HG03103 (cell line): ENCODE results near the gene CFAP97D2.
A peak's percentile ranks its signal among the peaks of the same experiment; 100 is the strongest.
"Not testable (repeated sequence)": the region's sequence is repeated elsewhere in the genome, so short reads cannot be mapped to it uniquely, and the experiment has no call there.

Experiments used
- ATAC-seq: cut with Tn5 transposase; IDR thresholded peaks from one replicate; pipeline ENCODE4 v1.9.1; 2021; ENCODE audit warnings: low read depth; ENCODE audit not compliant: unreplicated experiment

The CFAP97D2 gene

DNA sequence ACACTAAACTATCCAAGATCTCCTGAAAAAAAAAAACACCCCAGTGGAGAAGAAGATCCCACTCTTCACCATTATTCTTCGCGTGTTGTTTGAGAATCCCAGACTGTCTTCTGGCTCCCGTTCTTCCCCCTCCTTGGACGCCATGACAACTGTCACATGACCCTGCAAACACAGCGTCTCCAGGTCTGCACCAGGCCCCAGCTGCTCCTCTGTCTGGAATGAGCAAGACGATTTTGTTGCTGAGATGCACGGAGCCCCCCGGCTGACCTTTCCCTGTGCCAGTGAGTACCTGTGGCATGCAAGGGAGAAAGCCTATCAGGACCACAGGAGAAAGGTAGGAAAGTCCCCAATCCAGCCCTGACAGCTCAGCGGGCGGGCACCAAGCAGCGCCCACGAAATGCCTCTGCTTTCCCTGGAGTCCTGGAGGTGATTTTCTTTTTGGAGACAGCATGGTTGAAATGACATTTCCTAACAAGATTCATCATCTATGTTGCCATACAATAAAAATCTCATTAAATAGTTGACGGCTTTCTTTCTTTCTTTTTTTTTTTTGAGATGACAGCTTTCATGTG, at the start of gene CFAP97D2:
TSS of gene CFAP97D2 (plus strand) at position 171 of the 572 bp plus-strand sequence. CDS start at position 245, 74 bp downstream.
- ATAC-seq: no peak

GRCh38 chr13:114129649-114130062, 49.4 kb upstream of the CFAP97D2 start:
- no peak for ATAC-seq

DNA sequence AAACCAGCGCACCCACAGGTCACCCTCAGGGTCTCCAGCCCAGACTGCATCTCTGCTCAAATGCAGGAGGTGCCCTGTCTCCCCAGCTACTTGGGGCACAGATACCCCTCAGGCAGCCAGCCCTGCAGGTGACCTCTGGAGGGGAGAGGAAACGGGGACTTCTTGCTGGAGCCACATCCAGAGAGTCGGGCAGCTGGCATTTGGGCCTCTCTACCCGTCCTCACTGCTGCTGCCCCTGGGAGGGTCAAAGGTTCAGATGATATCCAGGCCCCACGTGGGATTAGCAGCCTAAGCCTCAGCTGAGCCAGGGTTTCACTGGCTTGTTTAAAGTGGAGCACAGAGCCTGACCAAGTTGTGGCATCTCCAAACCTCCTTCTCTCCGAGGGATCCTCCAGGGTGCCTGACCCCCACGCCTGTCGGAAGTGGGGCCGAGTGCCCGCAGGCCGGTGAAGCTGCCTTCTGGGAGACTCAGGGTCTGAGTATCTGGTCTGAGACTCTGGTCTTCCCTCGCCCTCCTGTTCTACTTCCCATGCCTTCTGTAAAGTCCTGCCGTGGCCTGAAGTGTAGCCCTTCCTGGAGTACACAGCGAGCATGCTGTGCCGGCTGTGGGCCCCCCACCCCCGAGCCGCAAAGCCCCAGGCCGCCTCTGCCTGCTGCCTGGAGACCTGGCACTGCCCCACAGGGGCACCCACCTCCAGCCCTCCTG, 48.8 kb upstream of the CFAP97D2 start:
- no peak for ATAC-seq

DNA sequence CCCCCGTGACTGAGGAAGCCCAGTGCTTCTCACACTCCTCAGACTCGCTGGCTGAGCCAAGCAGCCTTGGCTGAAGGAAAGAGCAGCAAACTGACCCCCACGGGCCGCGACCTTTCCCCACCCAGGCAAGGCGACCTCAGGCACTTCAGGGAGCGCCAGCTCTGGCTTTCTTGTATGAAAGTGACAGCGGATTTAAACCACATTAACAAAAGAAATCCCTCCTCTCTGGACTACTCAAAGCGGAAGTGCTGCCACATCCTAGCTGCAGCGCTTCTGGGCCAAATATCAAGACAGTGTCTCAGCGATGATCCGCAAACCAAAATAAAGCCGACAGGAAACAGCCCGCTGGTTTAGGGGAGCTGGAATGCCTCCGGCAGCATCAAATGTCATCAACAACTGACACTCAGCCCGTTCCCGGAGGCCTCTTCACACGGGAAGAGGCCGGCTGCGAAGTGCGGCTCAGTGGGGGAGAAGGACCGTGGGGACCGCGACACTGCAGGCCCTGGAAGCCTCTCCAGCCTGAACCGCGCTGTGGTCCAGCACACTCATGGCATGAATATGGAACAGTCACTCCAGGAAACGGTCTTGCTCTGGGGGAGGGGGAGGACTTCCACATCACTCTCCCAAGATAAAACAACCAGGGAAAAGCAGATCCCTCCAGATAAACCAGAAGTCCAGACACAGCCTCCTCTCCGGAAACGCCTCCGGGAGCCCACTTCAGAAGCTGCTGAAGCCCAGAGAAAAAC, 48.0 kb upstream of the CFAP97D2 start:
- ATAC-seq: no peak

- ATAC-seq: no peak
Measured at GRCh38 chr13:114131583-114132418, 47.3 kb upstream of the CFAP97D2 start.

DNA sequence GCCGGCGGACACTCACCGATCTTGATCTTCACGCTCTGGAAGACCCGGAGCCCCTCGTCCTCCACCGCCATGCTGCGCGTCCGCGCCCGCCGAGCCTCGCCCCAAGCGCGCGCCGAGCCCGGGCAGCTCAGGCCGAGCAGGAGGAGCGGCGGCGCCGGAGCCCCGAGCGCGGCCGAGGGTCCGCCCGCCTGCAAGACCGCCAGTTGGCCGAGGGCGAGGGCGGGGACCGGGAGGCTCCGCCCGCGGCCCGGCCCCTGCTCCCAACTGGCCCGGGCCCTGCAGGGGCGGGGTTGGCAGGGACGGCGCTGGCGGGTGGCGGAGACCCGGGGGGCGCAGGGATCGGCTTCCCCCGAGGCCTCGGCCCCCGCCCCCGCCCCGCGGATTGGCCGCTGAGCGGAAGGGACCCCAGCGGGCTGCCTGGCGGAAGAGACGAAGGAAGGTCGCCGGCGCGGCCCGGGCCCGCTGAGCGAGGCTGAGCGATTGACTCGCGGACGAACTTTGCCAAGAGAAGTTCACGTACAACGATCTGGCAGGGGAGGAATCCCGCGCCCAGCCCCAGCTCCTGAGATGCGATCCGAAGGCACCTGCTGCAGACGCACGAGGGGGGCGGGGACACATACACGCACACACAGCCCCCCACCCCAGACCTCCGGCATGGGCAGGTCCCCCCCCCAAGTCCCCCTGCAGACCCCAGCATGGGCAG, 46.5 kb upstream of the CFAP97D2 start, which contains the start of gene RASA3:
TSS of gene RASA3 (minus strand) at position 205 of the 703 bp plus-strand sequence. CDS start at position 71, 134 bp downstream.
- ATAC-seq: peak; percentile 50

DNA sequence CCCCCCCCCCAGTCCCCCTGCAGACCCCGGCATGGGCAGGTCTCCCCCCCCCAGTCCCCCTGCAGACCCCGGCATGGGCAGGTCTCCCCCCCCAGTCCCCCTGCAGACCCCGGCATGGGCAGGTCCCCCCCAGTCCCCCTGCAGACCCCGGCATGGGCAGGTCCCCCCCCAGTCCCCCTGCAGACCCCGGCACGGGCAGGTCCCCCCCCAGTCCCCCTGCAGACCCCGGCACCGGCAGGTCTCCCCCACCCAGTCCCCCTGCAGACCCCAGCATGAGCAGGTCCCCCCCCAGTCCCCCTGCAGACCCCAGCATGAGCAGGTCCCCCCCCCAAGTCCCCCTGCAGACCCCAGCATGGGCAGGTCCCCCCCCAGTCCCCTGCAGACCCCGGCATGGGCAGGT, 45.9 kb upstream of the CFAP97D2 start:
- ATAC-seq: not testable (repeated sequence)

DNA sequence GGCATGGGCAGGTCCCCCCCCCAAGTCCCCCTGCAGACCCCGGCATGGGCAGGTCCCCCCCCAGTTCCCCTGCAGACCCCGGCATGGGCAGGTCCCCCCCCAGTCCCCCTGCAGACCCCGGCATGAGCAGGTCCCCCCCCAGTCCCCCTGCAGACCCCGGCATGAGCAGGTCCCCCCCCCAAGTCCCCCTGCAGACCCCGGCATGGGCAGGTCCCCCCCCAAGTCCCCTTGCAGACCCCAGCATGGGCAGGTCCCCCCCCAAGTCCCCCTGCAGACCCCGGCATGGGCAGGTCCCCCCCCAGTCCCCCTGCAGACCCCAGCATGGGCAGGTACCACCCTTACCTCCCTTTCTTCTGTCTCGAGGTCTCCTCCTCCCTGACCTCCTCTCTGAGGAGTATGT, 45.5 kb upstream of the CFAP97D2 start:
- not testable (repeated sequence) for ATAC-seq

- ATAC-seq: no peak
Measured at GRCh38 chr13:114134111-114134943, 44.7 kb upstream of the CFAP97D2 start.

GRCh38 chr13:114134944-114135610, 44.0 kb upstream of the CFAP97D2 start:
- no peak for ATAC-seq

DNA sequence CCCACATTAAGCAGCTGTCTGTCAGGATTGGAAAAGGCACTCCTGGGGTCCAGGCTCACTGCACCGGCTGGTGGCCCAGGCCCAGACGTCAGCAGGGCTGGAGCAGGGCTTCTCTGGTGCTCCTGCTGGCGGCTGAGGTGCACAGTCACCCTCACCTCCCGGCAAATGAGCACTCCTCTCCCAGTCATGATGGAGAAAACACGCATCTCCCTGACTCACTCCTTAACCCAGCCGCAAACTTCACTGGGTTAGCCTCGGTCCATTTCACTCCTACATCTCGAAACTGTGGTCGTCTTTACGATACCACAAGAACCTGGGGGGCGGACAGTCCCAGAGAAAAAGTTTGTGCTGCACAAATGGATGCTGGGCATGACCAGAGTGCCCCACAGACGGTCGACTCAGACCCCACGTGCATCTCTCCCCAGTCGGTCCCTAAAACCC, 43.3 kb upstream of the CFAP97D2 start:
- ATAC-seq: no peak

GRCh38 chr13:114136576-114136975, 42.5 kb upstream of the CFAP97D2 start:
- no peak for ATAC-seq

- ATAC-seq: no peak
Measured at GRCh38 chr13:114140131-114140905, 38.7 kb upstream of the CFAP97D2 start.

DNA sequence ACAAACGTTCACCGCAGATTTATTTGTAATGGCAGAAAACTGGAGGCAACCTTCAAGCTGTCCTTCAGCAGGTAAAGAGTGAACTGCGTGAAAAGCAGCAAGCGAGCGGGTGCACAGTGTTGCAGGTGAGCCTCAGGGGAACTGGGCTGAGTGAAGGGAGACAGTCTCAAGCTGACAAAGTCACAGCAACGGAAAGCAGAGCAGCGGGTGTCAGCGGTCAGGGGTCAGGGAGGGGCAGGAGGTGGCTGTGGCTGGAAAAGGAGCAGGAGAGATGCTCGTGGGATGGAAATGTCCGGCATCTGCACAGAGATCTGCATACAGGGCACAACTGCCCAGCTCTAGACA, 38.2 kb upstream of the CFAP97D2 start:
- ATAC-seq: no peak

DNA sequence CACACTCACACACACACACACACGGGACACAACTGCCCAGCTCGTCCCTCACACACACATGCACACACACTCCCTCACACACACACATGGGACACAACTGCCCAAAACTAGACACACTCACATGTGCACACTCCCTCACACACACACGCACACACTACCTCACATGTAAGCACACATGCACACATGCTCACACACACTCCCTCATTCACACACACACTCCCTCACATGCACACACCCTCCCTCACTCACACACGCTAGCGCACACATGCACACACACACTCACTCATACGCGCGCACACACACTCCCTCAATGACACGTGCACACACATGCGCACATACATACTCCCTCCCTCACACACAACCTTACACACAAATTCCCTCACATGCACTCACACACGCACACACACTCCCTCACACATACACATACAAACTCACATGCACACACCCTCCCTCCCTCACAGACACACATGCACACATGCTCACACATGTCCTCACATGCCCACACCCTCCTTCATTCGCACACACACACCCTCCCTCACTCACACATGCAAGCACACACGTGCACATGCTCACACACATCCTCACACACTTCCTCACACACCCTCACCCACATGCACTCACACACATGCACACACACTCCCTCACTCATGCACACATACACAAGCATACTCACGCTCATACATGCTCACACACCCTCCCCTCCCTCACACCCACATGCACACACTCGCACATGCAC, 37.6 kb upstream of the CFAP97D2 start:
- no peak for ATAC-seq

GRCh38 chr13:114142137-114142550, 36.9 kb upstream of the CFAP97D2 start:
- no peak for ATAC-seq
